Parathyroid adenoma (tissue), 2 donors: ENCODE data around the gene TUBA1C.

ENCODE experiments used
- H2AFZ ChIP-seq: fragments of 300-600 bp; sonication (generic); one replicate; pipeline ENCODE4 v1.7.0; 2017; ENCODE audit warnings: antibody characterized with exemption, mild to moderate bottlenecking
- H3K27ac ChIP-seq: fragments of 300-600 bp; sonication (generic); one replicate; pipeline ENCODE4 v1.7.0; 2017
- H3K27me3 ChIP-seq: fragments of 300-600 bp; sonication (generic); one replicate; pipeline ENCODE4 v1.7.0; 2017; ENCODE audit warnings: low read length; ENCODE audit not compliant: control insufficient read depth, insufficient read depth
- H3K36me3 ChIP-seq: fragments of 300-600 bp; sonication (generic); one replicate; pipeline ENCODE4 v1.7.0; 2017; ENCODE audit warnings: low read length; ENCODE audit not compliant: control insufficient read depth, insufficient read depth
- H3K4me1 ChIP-seq: fragments of 300-600 bp; sonication (generic); one replicate; pipeline ENCODE4 v1.7.0; 2017; ENCODE audit warnings: control low read depth
- H3K4me2 ChIP-seq: fragments of 300-600 bp; sonication (generic); one replicate; pipeline ENCODE4 v1.7.0; 2017; ENCODE audit warnings: low read length
- H3K4me3 ChIP-seq: fragments of 300-600 bp; sonication (generic); one replicate; pipeline ENCODE4 v1.7.0; 2017; ENCODE audit warnings: low read depth, low read length
- H3K79me2 ChIP-seq: fragments of 300-600 bp; sonication (generic); one replicate; pipeline ENCODE4 v1.7.0; 2017; ENCODE audit warnings: control low read depth
- H3K9ac ChIP-seq: fragments of 300-600 bp; sonication (generic); one replicate; pipeline ENCODE4 v1.7.0; 2017; ENCODE audit warnings: mild to moderate bottlenecking
- H3K9me3 ChIP-seq: fragments of 300-600 bp; sonication (generic); one replicate; pipeline ENCODE4 v1.7.0; 2017; ENCODE audit warnings: low read length; ENCODE audit not compliant: control insufficient read depth
- TF ChIP-seq, protein P1 (sequence below): fragments of 300-600 bp; sonication (generic); IDR thresholded peaks from one replicate; pipeline ENCODE4 v1.7.0; 2017; ENCODE audit warnings: antibody characterized with exemption, mild to moderate bottlenecking
- donor health status: primary hyperparathyroidism.

TUBA1C gene

GRCh38 chr12:49283541-49284429 is 18.9 kb downstream of the TUBA1C start:
- H3K4me3 ChIP-seq, result no peak overlapping the region
- no peaks in the 10 kb centered on the region for H3K36me3 ChIP-seq
- no peak overlapping the region for H3K4me2 ChIP-seq
- TF ChIP-seq, protein P1, sequence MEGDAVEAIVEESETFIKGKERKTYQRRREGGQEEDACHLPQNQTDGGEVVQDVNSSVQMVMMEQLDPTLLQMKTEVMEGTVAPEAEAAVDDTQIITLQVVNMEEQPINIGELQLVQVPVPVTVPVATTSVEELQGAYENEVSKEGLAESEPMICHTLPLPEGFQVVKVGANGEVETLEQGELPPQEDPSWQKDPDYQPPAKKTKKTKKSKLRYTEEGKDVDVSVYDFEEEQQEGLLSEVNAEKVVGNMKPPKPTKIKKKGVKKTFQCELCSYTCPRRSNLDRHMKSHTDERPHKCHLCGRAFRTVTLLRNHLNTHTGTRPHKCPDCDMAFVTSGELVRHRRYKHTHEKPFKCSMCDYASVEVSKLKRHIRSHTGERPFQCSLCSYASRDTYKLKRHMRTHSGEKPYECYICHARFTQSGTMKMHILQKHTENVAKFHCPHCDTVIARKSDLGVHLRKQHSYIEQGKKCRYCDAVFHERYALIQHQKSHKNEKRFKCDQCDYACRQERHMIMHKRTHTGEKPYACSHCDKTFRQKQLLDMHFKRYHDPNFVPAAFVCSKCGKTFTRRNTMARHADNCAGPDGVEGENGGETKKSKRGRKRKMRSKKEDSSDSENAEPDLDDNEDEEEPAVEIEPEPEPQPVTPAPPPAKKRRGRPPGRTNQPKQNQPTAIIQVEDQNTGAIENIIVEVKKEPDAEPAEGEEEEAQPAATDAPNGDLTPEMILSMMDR, result no peak
- H3K4me1 ChIP-seq, result no peaks in the 10 kb centered on the region
- no peaks in the 10 kb centered on the region for H3K79me2 ChIP-seq
- no peak overlapping the region for H3K9ac ChIP-seq
- no peak overlapping the region for H2AFZ ChIP-seq
- H3K27me3 ChIP-seq, result no peaks in the 10 kb centered on the region
- H3K9me3 ChIP-seq, result no peaks in the 10 kb centered on the region
- H3K27ac ChIP-seq, result no peak overlapping the region

DNA sequence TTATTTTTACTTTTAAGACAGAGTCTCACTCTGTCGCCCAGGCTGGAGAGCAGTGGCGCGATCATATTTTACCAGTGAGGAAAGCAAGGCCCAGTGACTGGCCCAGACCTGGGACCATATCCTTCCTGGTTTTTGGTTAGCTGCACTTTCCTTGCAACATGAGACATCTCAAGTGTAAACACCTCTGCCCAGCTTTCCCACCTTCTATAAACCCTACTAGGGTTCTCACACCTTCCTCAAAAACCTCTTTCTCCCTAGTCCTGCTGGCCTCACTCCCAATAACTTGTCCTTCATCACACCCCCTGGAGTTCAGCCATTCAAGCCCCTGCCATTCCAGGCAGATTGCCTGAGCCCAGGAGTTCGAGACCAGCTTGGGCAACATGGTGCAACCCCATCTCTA is 19.8 kb downstream of the TUBA1C start:
- no peaks in the 10 kb centered on the region for H3K79me2 ChIP-seq
- no peak overlapping the region for H3K27ac ChIP-seq
- H3K27me3 ChIP-seq, result no peaks in the 10 kb centered on the region
- no peaks in the 10 kb centered on the region for H3K9me3 ChIP-seq
- no peak overlapping the region for H2AFZ ChIP-seq
- no peak overlapping the region for H3K4me2 ChIP-seq
- no peak overlapping the region for H3K4me3 ChIP-seq
- TF ChIP-seq, protein P1, result no peak
- H3K9ac ChIP-seq, result no peak overlapping the region
- no peaks in the 10 kb centered on the region for H3K4me1 ChIP-seq
- no peaks in the 10 kb centered on the region for H3K36me3 ChIP-seq

DNA sequence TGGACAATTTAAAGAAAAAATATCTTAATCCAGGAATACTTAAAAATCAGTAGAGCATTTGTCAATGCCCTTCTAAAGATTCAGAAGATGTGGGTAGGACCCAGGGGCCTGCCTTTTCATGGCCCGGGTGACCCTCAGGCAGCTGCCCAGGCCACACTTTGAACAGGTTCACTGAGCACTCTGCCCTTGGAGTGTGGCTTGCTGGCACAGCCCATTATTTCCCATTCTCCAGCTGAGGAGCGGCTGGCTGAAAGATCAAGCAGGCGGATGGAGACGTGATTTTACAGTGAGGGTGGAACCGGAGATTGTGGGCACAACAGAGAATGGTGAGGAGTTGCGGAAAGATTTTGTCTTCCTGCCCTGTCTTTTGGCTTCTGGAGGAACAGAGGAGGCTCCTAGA is 23.0 kb downstream of the TUBA1C start:
- Histone ChIP-seq H3K79me2 (no peaks in the 10 kb centered on the region), H3K4me1 (no peaks in the 10 kb centered on the region), H3K36me3 (no peaks in the 10 kb centered on the region), H3K4me3 (no peak overlapping the region), H3K27me3 (no peaks in the 10 kb centered on the region), H3K4me2 (no peak overlapping the region), H3K27ac (no peak overlapping the region), H3K9me3 (no peaks in the 10 kb centered on the region), H3K9ac (no peak overlapping the region), H2AFZ (no peak overlapping the region)
- TF ChIP-seq, protein P1, result no peak

GRCh38 chr12:49288412-49288853 is 23.6 kb downstream of the TUBA1C start:
- Histone ChIP-seq H3K36me3 (no peaks in the 10 kb centered on the region), H3K27me3 (no peaks in the 10 kb centered on the region), H2AFZ (no peak overlapping the region), H3K9ac (no peak overlapping the region), H3K4me2 (no peak overlapping the region), H3K4me1 (no peaks in the 10 kb centered on the region), H3K27ac (no peak overlapping the region), H3K4me3 (no peak overlapping the region), H3K79me2 (no peaks in the 10 kb centered on the region), H3K9me3 (no peaks in the 10 kb centered on the region)
- TF ChIP-seq, protein P1, result peak; percentile 84
